Endodermal cell (in vitro differentiated cells): ENCODE measurements around the gene CACFD1. TPM values are rescaled to one million over a fixed set of nuclear protein-coding genes. Genes with fewer than 3 reads are reported as not detected.
A peak's percentile ranks its signal among the peaks of the same experiment; 100 is the strongest.

Experiments
- DNase-seq: peaks from one replicate; pipeline ENCODE4 v3.0.0-alpha.2; 2017
- H3K27ac ChIP-seq: 2 replicates; pipeline ENCODE4 v1.5.1; 2013; ENCODE audit warnings: mild to moderate bottlenecking, low read depth, low read length, moderate library complexity
- H3K27me3 ChIP-seq: 2 replicates; pipeline ENCODE4 v1.6.1; 2013; ENCODE audit warnings: mild to moderate bottlenecking, low read length, moderate library complexity; ENCODE audit not compliant: insufficient read depth, control insufficient read depth, poor library complexity, severe bottlenecking
- H3K36me3 ChIP-seq: 2 replicates; pipeline ENCODE4 v1.7.0; 2013; ENCODE audit warnings: mild to moderate bottlenecking, low read length, moderate library complexity; ENCODE audit not compliant: control insufficient read depth, insufficient read depth
- H3K4me1 ChIP-seq: one replicate; pipeline ENCODE4 v1.7.0; 2013; ENCODE audit warnings: low read length; ENCODE audit not compliant: control insufficient read depth, insufficient read depth
- H3K4me3 ChIP-seq: 2 replicates; pipeline ENCODE4 v1.5.1; 2013; ENCODE audit warnings: mild to moderate bottlenecking, low read length, moderate library complexity
- H3K9ac ChIP-seq: 2 replicates; pipeline ENCODE4 v1.6.1; 2013; ENCODE audit warnings: mild to moderate bottlenecking, low read length, moderate library complexity; ENCODE audit not compliant: poor library complexity, severe bottlenecking; ENCODE audit errors: extremely low read depth
- H3K9me3 ChIP-seq: 2 replicates; pipeline ENCODE4 v1.6.1; 2013; ENCODE audit warnings: mild to moderate bottlenecking, low read length, moderate library complexity; ENCODE audit not compliant: control insufficient read depth
- H3K27ac Mint-ChIP-seq: 2 replicates; pipeline ENCODE4 v1.8.0; 2020; ENCODE audit warnings: mixed read lengths
- H3K27me3 Mint-ChIP-seq: 2 replicates; pipeline ENCODE4 v1.8.0; 2021; ENCODE audit warnings: mild to moderate bottlenecking, mixed read lengths; ENCODE audit not compliant: insufficient read depth
- H3K36me3 Mint-ChIP-seq: 2 replicates; pipeline ENCODE4 v1.8.0; 2020; ENCODE audit warnings: low read depth, mixed read lengths
- H3K4me1 Mint-ChIP-seq: 2 replicates; pipeline ENCODE4 v1.8.0; 2020; ENCODE audit warnings: mixed read lengths
- H3K4me3 Mint-ChIP-seq: 2 replicates; pipeline ENCODE4 v1.8.0; 2020; ENCODE audit warnings: mild to moderate bottlenecking, moderate library complexity, mixed read lengths
- H3K9me3 Mint-ChIP-seq: 2 replicates; pipeline ENCODE4 v1.8.0; 2020; ENCODE audit warnings: mild to moderate bottlenecking, mixed read lengths
- CTCF ChIP-seq: fragments of 200-600 bp; sonication (generic); conservative IDR thresholded peaks from 2 replicates; pipeline ENCODE4 v1.5.0; 2021; ENCODE audit warnings: antibody characterized with exemption, mild to moderate bottlenecking
- WGBS, 2 experiments: methylation state at CpG; one replicate each; pipeline versions ENCODE4 v1.1.5 to v1.1.7; 2013; ENCODE audit warnings: missing lambda C conversion rate in 2 of 2, mixed read lengths in 1 of 2; ENCODE audit not compliant: insufficient coverage in 1 of 2, insufficient read length in 1 of 2; 5-methylcytosine and 5-hydroxymethylcytosine counted together
- long read RNA-seq, 4 experiments: library from polyadenylated mRNA in 2 of 4; library from RNA in 1 of 4; library from capped mRNA in 1 of 4; stranded (forward) in 3 of 4; unstranded in 1 of 4; transcript quantifications; one replicate each; pipeline ENCODE4 v2.0.0, GENCODE V29; 2020 to 2021; ENCODE audit warnings: inconsistent platforms in 1 of 4
- polyA plus RNA-seq, 2 experiments: library from polyadenylated mRNA; stranded (reverse); fragments of 50-300 nt; gene quantifications; one replicate each; pipeline ENCODE4 v1.2.3, GENCODE V29; 2013
- total RNA-seq, 2 donors: library from RNA; stranded (reverse); fragmentation: NEBNext Ultra II Directional in 1 of 2; extraction: Animal tissue kit (Norgen Biotek cat#: 25700) in 1 of 2; gene quantifications; 2 replicates in 1 of 2; 3 replicates in 1 of 2; pipeline ENCODE4 v1.2.1, GENCODE V29; 2021

CACFD1 gene
- total RNA-seq: 10 to 100 TPM; 30.6 to 35.0 TPM
- polyA plus RNA-seq (2013, experiment 1 of 2): 26.8 TPM
- polyA plus RNA-seq (2013, experiment 2 of 2): 26.0 TPM
- long read RNA-seq, experiment 1, partial matches to known transcripts: 1 of 12 reads
- long read RNA-seq, experiment 1, other reads (novel, unspliced or antisense): 7 of 12 reads
- long read RNA-seq, experiment 2, transcript CACFD1-202 (5 exons, 2,794 nt): major isoform, 27 of 48 reads
- long read RNA-seq, experiment 2, transcript CACFD1-201 (4 exons, 2,688 nt): minor isoform, 6 of 48 reads
- long read RNA-seq, experiment 2, partial matches to known transcripts: 4 of 48 reads
- long read RNA-seq, experiment 2, other reads (novel, unspliced or antisense): 9 of 48 reads
- long read RNA-seq, experiment 3, transcript CACFD1-201 (4 exons, 2,688 nt): minor isoform, 37 of 182 reads
- long read RNA-seq, experiment 3, transcript CACFD1-202 (5 exons, 2,794 nt): major isoform, 116 of 182 reads
- long read RNA-seq, experiment 3, partial matches to known transcripts: 3 of 182 reads
- long read RNA-seq, experiment 3, other reads (novel, unspliced or antisense): 20 of 182 reads
- long read RNA-seq, experiment 4, transcript CACFD1-202 (5 exons, 2,794 nt): major isoform, 8 of 13 reads
- long read RNA-seq, experiment 4, partial matches to known transcripts: 2 of 13 reads
- long read RNA-seq, experiment 4, other reads (novel, unspliced or antisense): 1 of 13 reads

- H3K4me3 ChIP-seq: peak within 1 kb of the TSS; percentile 86
- no peaks in the 10 kb centered on the region for H3K36me3 ChIP-seq
- Mint-ChIP-seq H3K4me3 (peak within 1 kb of the TSS; percentile 72), H3K27me3 (peaks cover 2% of the 10 kb centered on the region), H3K4me1 (no peaks in the 10 kb centered on the region), H3K9me3 (no peaks in the 10 kb centered on the region), H3K36me3 (peaks cover 7% of the 10 kb centered on the region), H3K27ac (peak within 1 kb of the TSS; percentile 91)
- peaks cover 4% of the 10 kb centered on the region for H3K4me1 ChIP-seq
- H3K27ac ChIP-seq: peak within 1 kb of the TSS; percentile 99
- peak; percentile 99 for DNase-seq
- H3K9ac ChIP-seq: peak within 1 kb of the TSS; percentile 80
- H3K9me3 ChIP-seq: no peaks in the 10 kb centered on the region
- 0 to 1% methylated on average over 19 to 86 of the region's 86 CpGs for whole genome bisulfite sequencing, 2 experiments
- no peak for TF ChIP-seq CTCF
- H3K27me3 ChIP-seq: no peaks in the 10 kb centered on the region
These were observed at the start of gene CACFD1 for GRCh38 chr9:133459476-133460404. TSS of gene CACFD1 (plus strand) at chr9:133459978. CDS start at chr9:133460067, 89 bp downstream.

GRCh38 chr9:133415170-133415569, 44.6 kb upstream of the CACFD1 start:
- H3K9me3 ChIP-seq: peaks cover 9% of the 10 kb centered on the region
- Mint-ChIP-seq H3K27ac (no peak overlapping the region), H3K4me3 (no peak overlapping the region), H3K4me1 (peaks cover 7% of the 10 kb centered on the region), H3K27me3 (no peaks in the 10 kb centered on the region), H3K9me3 (peaks cover 15% of the 10 kb centered on the region), H3K36me3 (peaks cover 51% of the 10 kb centered on the region)
- no peak for TF ChIP-seq CTCF
- 100% methylated on average over 1 of the region's 1 CpG; no CpG with 5 or more reads in 1 of the 2 experiments for WGBS, 2 experiments
- no peak for DNase-seq
- no peaks in the 10 kb centered on the region for H3K27me3 ChIP-seq
- H3K9ac ChIP-seq: no peak overlapping the region
- H3K4me3 ChIP-seq: no peak overlapping the region
- H3K36me3 ChIP-seq: peaks cover 47% of the 10 kb centered on the region
- H3K4me1 ChIP-seq: peaks cover 2% of the 10 kb centered on the region
- H3K27ac ChIP-seq: no peak overlapping the region
